DOHH2 (cell line): Measurements from ENCODE around the gene SNX12.
"Not testable (repeated sequence)": the region's sequence is repeated elsewhere in the genome, so short reads cannot be mapped to it uniquely, and the experiment has no call there.

Source experiments
- H3F3A ChIP-seq: fragments of 200-600 bp; sonication (generic), shearing (Covaris generic); 2 replicates; pipeline ENCODE4 v1.6.0; 2016; ENCODE audit warnings: antibody characterized with exemption, mild to moderate bottlenecking; ENCODE audit not compliant: control insufficient read depth, insufficient read depth
- H3K27ac ChIP-seq: fragments of 200-600 bp; sonication (generic); 2 replicates; pipeline ENCODE4 v1.5.1; 2014; ENCODE audit warnings: low read depth, mild to moderate bottlenecking, low read length, moderate library complexity
- H3K27me3 ChIP-seq: fragments of 200-600 bp; sonication (generic); 2 replicates; pipeline ENCODE4 v1.6.1; 2014; ENCODE audit warnings: mild to moderate bottlenecking, low read length, mixed read lengths; ENCODE audit not compliant: control insufficient read depth
- H3K36me3 ChIP-seq: fragments of 200-600 bp; sonication (generic); 2 replicates; pipeline ENCODE4 v1.6.1; 2014; ENCODE audit warnings: mild to moderate bottlenecking, low read length, moderate library complexity, mixed read lengths; ENCODE audit not compliant: control insufficient read depth
- H3K4me1 ChIP-seq: fragments of 200-600 bp; sonication (generic); 2 replicates; pipeline ENCODE4 v1.6.1; 2014; ENCODE audit warnings: mild to moderate bottlenecking, low read length, mixed read lengths; ENCODE audit not compliant: control insufficient read depth
- H3K4me2 ChIP-seq: fragments of 200-600 bp; sonication (generic); 2 replicates; pipeline ENCODE4 v1.6.0; 2014; ENCODE audit warnings: mild to moderate bottlenecking, low read length, moderate library complexity
- H3K4me3 ChIP-seq: fragments of 200-600 bp; sonication (generic); 2 replicates; pipeline ENCODE4 v1.5.1; 2014; ENCODE audit warnings: mild to moderate bottlenecking, low read length, mixed read lengths
- H3K79me2 ChIP-seq: fragments of 200-600 bp; sonication (generic); 2 replicates; pipeline ENCODE4 v1.6.1; 2014; ENCODE audit warnings: mild to moderate bottlenecking, low read length, mixed read lengths; ENCODE audit not compliant: control insufficient read depth
- H3K9me2 ChIP-seq: fragments of 200-600 bp; sonication (generic); replicated peaks from 2 replicates; pipeline ENCODE4 v1.6.1; 2014; ENCODE audit warnings: mild to moderate bottlenecking, low read length, mixed read lengths; ENCODE audit not compliant: control insufficient read depth
- H3K9me3 ChIP-seq: fragments of 200-600 bp; sonication (generic); 2 replicates; pipeline ENCODE4 v1.6.1; 2014; ENCODE audit warnings: antibody characterized with exemption, low read length, mixed read lengths; ENCODE audit not compliant: control insufficient read depth, insufficient read depth
- H4K20me1 ChIP-seq: fragments of 200-600 bp; sonication (generic); 2 replicates; pipeline ENCODE4 v1.6.0; 2014; ENCODE audit warnings: low read depth, mild to moderate bottlenecking, antibody characterized with exemption, low read length, moderate library complexity; ENCODE audit not compliant: control insufficient read depth, insufficient read depth
- EZH2phosphoT487 ChIP-seq: fragments of 200-600 bp; sonication (generic); IDR thresholded peaks from 2 replicates; pipeline ENCODE4 v1.6.1; 2017; ENCODE audit warnings: borderline replicate concordance, mild to moderate bottlenecking, antibody characterized with exemption, low read length, moderate library complexity, mixed read lengths
- TF ChIP-seq, protein P1 (sequence below): fragments of 200-600 bp; sonication (generic); IDR thresholded peaks from one replicate; pipeline ENCODE4 v1.5.1; 2014; ENCODE audit warnings: antibody characterized with exemption, mild to moderate bottlenecking, low read depth, low read length; ENCODE audit not compliant: poor library complexity, severe bottlenecking

The SNX12 gene

DNA sequence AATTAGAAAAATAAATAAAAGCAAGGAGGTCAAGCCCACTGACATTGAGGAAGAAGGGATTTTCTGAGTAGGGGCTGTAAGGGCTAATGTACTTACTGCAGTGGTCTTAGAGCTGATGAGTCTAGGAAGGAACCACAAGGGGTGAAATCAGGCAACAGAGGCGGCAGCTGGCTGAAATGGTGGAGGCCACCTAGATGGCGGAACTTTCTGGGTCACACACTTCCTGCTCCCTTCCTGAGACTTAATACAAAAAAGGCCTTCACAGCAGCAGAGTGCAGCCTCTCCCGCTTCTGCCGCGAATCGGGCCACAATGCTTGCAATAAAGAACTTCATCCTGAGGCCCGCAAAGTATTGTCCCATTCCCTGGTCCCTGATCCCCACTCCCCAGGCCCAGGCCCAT, 15.4 kb downstream of the SNX12 start:
- no peak overlapping the region for H3K4me2 ChIP-seq
- H4K20me1 ChIP-seq: no peaks in the 10 kb centered on the region
- H3K4me3 ChIP-seq: no peak overlapping the region
- no peaks in the 10 kb centered on the region for H3K27me3 ChIP-seq
- no peak for TF ChIP-seq EZH2phosphoT487
- TF ChIP-seq, protein P1, sequence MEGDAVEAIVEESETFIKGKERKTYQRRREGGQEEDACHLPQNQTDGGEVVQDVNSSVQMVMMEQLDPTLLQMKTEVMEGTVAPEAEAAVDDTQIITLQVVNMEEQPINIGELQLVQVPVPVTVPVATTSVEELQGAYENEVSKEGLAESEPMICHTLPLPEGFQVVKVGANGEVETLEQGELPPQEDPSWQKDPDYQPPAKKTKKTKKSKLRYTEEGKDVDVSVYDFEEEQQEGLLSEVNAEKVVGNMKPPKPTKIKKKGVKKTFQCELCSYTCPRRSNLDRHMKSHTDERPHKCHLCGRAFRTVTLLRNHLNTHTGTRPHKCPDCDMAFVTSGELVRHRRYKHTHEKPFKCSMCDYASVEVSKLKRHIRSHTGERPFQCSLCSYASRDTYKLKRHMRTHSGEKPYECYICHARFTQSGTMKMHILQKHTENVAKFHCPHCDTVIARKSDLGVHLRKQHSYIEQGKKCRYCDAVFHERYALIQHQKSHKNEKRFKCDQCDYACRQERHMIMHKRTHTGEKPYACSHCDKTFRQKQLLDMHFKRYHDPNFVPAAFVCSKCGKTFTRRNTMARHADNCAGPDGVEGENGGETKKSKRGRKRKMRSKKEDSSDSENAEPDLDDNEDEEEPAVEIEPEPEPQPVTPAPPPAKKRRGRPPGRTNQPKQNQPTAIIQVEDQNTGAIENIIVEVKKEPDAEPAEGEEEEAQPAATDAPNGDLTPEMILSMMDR: no peak
- no peaks in the 10 kb centered on the region for H3K9me2 ChIP-seq
- H3K9me3 ChIP-seq: no peaks in the 10 kb centered on the region
- H3K79me2 ChIP-seq: no peaks in the 10 kb centered on the region
- H3K36me3 ChIP-seq: peaks cover 3% of the 10 kb centered on the region; the same call in 1 of the 2 replicates
- H3K27ac ChIP-seq: no peak overlapping the region
- no peaks in the 10 kb centered on the region for H3K4me1 ChIP-seq
- no peaks in the 10 kb centered on the region for H3F3A ChIP-seq

DNA sequence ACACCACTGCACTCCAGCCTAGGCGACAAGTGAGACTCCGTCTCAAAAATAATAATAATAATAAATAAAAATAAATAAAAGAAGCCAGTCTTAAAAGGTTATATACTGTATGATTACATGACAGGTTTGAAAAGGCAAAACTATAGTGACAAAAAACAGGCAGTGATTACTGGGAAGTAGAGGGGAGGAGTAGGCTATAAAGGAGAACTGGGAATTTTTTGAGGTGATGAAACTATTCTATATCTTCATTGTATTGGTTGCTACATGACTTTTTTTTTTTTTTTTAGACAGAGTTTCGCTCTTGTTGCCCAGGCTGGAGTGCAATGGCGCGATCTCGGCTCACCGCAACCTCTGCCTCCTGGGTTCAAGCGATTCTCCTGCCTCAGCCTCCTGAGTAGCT, 20.2 kb downstream of the SNX12 start:
- not testable (repeated sequence) for H3K27me3 ChIP-seq, H3K27ac ChIP-seq, H4K20me1 ChIP-seq

GRCh38 chrX:71017396-71017939, 50.7 kb downstream of the SNX12 start:
- Histone ChIP-seq H3K9me2 (no peaks in the 10 kb centered on the region), H3K79me2 (no peaks in the 10 kb centered on the region), H3K27me3 (no peaks in the 10 kb centered on the region), H3K9me3 (no peaks in the 10 kb centered on the region), H3K36me3 (no peaks in the 10 kb centered on the region), H3K4me1 (no peaks in the 10 kb centered on the region), H3F3A (no peaks in the 10 kb centered on the region), H3K4me2 (no peak overlapping the region), H4K20me1 (no peaks in the 10 kb centered on the region), H3K27ac (no peak overlapping the region), H3K4me3 (no peak overlapping the region)
- no peak for TF ChIP-seq EZH2phosphoT487
- TF ChIP-seq, protein P1: no peak

More for the DNA sequence above, 20.2 kb downstream of the SNX12 start:
- H3K4me2 ChIP-seq, H3K4me1 ChIP-seq, H3K36me3 ChIP-seq, H3K9me2 ChIP-seq, H3K79me2 ChIP-seq, H3K9me3 ChIP-seq, H3F3A ChIP-seq, H3K4me3 ChIP-seq: not testable (repeated sequence)
